ENCODE results near the gene KTN1. TPM values are rescaled to one million over a fixed set of nuclear protein-coding genes. Genes with fewer than 3 reads are reported as not detected.

KTN1 gene
- total RNA-seq, 1 donor from 2014 or later = 274 TPM

DNA sequence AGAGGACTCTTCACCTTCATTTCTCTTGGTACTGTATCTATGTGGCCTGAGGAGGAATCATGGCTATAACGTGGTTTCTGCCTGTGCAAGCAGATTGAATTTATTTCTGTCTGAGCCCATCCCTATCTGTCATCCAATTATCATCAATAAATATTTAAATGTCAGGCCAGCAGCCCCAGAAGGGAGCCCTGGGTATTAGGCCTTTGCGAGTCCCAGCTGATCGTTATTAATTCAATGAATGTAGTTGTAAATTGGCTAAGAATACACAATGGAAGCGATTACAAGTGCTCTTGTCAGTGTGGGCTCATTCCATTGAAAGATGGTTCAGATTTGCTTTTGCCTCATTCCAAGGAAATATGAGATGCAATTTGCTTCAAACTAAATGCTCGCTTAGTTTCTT is 142.0 kb downstream of the KTN1 start:
- intact Hi-C loops (cut with DNase I) = no loop called here
- ATAC-seq (ENCODE audit: poor library complexity) = no peak
- no peak for DNase-seq

DNA sequence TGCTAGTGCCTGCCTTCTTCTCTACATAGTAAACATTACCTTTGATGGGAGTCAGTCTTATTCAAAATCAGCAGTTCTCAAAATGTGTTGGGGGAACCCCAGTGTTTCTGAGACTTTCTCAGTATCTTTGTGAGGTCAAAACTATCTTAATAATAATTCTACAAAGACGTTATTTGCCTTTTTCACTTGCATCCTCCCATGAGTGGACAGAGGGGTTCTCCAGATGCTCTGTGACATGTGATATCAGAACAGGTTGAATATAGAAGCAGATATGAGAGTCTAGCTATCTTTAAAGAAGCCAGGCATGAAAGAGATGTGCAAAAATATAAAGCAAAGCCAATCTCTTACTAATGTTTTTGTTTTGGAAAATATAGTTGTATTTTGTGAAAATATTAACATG is 144.7 kb downstream of the KTN1 start:
- intact Hi-C loops (cut with DNase I) = no loop called here
- ATAC-seq (ENCODE audit: poor library complexity) (no peak), DNase-seq (no peak)

DNA sequence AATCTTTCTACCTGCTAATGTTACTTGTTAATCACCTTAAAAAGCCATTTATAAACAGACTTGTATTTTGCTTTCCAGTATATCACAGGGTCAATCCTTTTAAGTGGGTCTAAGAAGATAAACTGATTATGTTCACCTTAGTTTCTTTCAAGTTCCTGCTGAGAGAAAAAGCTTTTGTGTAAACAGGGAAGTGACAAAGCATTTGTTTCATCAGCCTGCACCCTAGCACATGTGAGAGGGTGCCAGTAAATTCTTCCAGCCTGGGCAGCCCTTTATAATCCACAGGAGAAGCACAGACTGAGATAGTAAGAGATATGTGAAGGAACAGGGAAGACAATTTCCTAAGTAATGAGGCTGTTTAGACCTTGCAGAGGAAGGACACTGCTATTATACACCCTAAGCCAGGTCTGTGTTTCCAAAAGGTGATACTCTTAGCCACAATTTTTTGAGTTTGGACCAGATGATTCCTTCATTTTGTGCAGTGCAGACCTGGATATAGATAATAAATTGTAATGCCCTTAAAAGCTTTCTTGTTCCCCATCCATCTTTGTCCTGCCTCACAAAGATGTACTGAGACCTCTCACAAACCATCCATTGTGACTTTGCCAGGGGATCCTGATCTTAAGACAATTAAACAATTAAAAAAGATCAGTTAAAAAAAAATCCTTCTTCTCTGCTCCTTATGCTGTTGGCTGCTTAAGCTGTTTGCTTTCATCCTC is 150.7 kb downstream of the KTN1 start:
- intact Hi-C loops (cut with DNase I) = no loop called here
- ATAC-seq (ENCODE audit: poor library complexity) = no peak
- DNase-seq = no peak

DNA sequence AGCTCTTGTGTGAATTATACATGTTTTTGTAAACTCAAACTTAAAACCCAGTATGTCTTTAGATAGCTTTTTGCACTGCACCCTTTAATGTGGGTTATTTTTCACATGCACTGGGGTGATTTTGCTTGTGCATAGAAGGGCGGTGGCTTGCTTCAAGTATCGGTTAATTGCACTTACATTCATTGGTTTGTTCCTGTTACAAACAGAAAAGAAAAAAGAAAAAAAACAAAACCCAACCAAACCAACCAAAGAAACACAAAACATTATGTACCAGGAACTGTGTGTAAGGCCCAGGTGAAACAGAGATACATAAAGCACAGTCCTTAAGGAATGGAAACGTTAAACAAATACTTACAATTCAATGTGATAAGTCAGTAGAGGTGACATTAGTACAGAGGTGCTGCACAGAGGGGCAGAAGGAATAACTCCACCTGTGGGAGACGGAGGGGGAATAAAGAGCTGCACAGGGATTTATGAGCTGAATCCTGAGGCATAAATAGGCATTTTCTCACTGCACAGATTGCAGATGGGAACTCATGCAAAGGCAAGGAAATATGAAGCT is 151.4 kb downstream of the KTN1 start:
- ATAC-seq (ENCODE audit: poor library complexity) (no peak), DNase-seq (no peak)
- intact Hi-C loops (cut with DNase I) = no loop called here

DNA sequence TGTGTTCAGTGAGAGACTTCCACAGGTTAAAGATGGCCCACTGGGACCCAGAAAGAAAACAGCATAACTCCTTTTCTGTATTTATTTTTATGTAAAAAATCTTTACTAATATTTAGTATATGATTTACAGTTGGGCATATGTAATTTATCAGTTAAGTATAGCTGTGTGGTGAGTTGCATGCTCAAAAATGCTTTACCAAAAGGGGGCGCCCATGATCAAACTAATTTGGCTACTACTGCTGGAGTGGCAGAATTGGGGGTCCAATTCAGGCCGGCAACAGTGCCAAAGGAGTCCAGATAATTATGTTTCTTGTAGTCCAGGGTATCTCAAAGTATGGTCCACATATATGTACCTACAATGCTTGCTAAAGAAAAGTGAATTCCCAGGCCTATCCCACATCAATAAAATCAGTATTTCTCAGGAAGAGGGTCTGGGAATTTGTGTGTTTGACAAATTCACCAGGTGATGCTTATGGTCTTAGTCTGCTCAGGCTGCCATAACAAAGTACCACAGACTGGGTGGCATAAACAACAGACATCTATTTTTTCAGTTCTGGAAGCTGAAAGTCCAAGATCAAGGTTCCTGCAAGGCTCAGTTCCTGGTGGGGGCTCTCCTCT is 152.0 kb downstream of the KTN1 start:
- intact Hi-C loops (cut with DNase I) = no loop called here
- DNase-seq (no peak), ATAC-seq (ENCODE audit: poor library complexity) (no peak)

DNA sequence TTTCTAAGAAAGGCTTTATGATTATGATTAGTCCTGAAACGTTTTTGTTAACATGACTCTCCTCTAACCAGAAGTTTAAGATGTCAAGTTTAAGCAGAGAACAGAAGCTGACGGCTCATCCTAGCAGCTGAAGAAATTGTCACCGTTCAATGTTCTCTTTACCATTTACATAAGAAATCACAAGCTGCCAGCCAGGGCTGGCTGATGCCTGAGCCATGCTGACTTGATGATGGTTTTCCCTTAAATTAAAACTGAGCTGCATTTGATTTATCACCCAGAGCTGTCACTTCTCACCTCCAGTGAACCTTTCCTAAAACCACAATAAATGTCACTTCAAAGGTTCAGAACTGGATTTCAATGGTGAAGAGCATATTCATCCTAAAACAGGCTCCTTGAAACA is 153.6 kb downstream of the KTN1 start:
- intact Hi-C loops (cut with DNase I) = no loop called here

More for the DNA sequence above, 153.6 kb downstream of the KTN1 start:
- DNase-seq (no peak), ATAC-seq (ENCODE audit: poor library complexity) (no peak)

Other genes starting within 250 kb of the KTN1 start
- gene ATG14, start 168.4 kb upstream of the KTN1 start, total RNA-seq = 12.3 TPM
- not detected for gene TBPL2, start 139.6 kb upstream of the KTN1 start, total RNA-seq